Tibial nerve (tissue), 4 donors: ENCODE results near the gene TPM2. TPM values are rescaled to one million over a fixed set of nuclear protein-coding genes. Genes with fewer than 3 reads are reported as not detected.

ENCODE experiments used
- DNase-seq, 2 donors: peaks; one replicate each; pipeline ENCODE4 v3.0.0-alpha.2; 2019; ENCODE audit warnings: low spot score in 2 of 2
- H3K27ac ChIP-seq, 4 donors: fragments of 200-600 bp; sonication (generic) in 3 of 4; one replicate each; pipeline ENCODE4 v1.5.1; 2017 to 2019; ENCODE audit warnings: mild to moderate bottlenecking in 1 of 4
- H3K27me3 ChIP-seq, 2 donors: fragments of 200-600 bp; sonication (generic) in 1 of 2; one replicate each; pipeline versions ENCODE4 v1.5.1 to v1.6.0; 2017 to 2019
- H3K36me3 ChIP-seq, 3 donors: fragments of 200-600 bp; sonication (generic); one replicate each; pipeline ENCODE4 v1.5.1; 2018 to 2019
- H3K4me1 ChIP-seq, 4 donors: fragments of 200-600 bp; sonication (generic) in 3 of 4; one replicate each; pipeline ENCODE4 v1.5.1; 2017 to 2019
- H3K4me3 ChIP-seq, 4 donors: fragments of 200-600 bp; sonication (generic) in 3 of 4; one replicate each; pipeline ENCODE4 v1.5.1; 2017 to 2019; ENCODE audit warnings: mild to moderate bottlenecking in 1 of 4, moderate library complexity in 1 of 4
- H3K9me3 ChIP-seq, 4 donors: fragments of 200-600 bp; sonication (generic) in 3 of 4; one replicate each; pipeline ENCODE4 v1.5.1; 2017 to 2019
- EP300 ChIP-seq, 2 donors: sonication (generic); formaldehyde crosslinking; IDR thresholded peaks; one replicate each; pipeline ENCODE4 v1.6.1; 2017; ENCODE audit warnings: antibody characterized with exemption in 2 of 2, mild to moderate bottlenecking in 1 of 2
- POLR2A ChIP-seq, 2 donors: fragments of 450-650 bp; IDR thresholded peaks; one replicate each; pipeline ENCODE4 v1.6.1; 2017; ENCODE audit warnings: antibody characterized with exemption in 2 of 2, mild to moderate bottlenecking in 2 of 2, moderate library complexity in 2 of 2
- WGBS, 2 donors: methylation state at CpG; one replicate each; pipeline ENCODE4 v1.1.5; 2018; 5-methylcytosine and 5-hydroxymethylcytosine counted together
- total RNA-seq, 4 donors: library from RNA; depleted of rRNA; stranded (reverse); fragments of >200 nt; gene quantifications; one replicate each; pipeline ENCODE4 v1.1.0, GENCODE V29; 2016
- TF ChIP-seq, protein P1 (sequence below), 5 experiments: fragments of 200-600 bp in 3 of 5; fragments of 450-650 bp in 2 of 5; sonication (generic) in 3 of 5; IDR thresholded peaks; one replicate each; pipeline ENCODE4 v1.5.1; 2016 to 2019; ENCODE audit warnings: antibody characterized with exemption in 5 of 5, mild to moderate bottlenecking in 3 of 5, moderate library complexity in 2 of 5

The TPM2 gene
- total RNA-seq, 4 donors from 2014 or later: 229 to 350 (median 289) TPM

DNA sequence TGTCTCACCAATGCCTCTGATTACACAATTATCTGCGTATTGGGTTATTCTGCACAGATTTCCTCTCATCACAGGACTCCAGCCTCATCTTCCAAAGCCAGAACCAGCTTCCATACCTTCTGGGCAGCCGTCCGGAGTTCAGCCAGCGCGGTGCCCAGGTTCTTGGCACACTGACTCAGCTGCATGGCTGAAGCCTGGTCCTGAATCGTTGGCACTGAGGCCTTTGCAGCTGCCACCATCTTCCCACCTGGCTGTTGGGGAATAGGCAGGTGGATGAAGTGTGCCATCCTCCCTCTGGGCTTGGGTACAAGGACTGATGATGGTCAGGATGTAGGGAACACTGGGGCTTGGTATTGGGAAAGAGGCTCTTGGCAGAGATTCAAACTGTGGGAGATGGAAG, 24.4 kb upstream of the TPM2 start:
- no peaks in the 10 kb centered on the region for H3K9me3 ChIP-seq
- DNase-seq: no peak
- H3K4me3 ChIP-seq: no peak overlapping the region
- peaks cover 4 to 99% (median 84%) of the 10 kb centered on the region in 3 donors for H3K36me3 ChIP-seq
- H3K27me3 ChIP-seq: no peaks in the 10 kb centered on the region
- no peak overlapping the region for H3K27ac ChIP-seq
- no peaks in the 10 kb centered on the region for H3K4me1 ChIP-seq
- WGBS, 2 donors: 91 to 97% methylated on average over 6 of the region's 6 CpGs
- no peak for TF ChIP-seq EP300 (IDR thresholded peaks at IDR 0.05)
- TF ChIP-seq, protein P1, sequence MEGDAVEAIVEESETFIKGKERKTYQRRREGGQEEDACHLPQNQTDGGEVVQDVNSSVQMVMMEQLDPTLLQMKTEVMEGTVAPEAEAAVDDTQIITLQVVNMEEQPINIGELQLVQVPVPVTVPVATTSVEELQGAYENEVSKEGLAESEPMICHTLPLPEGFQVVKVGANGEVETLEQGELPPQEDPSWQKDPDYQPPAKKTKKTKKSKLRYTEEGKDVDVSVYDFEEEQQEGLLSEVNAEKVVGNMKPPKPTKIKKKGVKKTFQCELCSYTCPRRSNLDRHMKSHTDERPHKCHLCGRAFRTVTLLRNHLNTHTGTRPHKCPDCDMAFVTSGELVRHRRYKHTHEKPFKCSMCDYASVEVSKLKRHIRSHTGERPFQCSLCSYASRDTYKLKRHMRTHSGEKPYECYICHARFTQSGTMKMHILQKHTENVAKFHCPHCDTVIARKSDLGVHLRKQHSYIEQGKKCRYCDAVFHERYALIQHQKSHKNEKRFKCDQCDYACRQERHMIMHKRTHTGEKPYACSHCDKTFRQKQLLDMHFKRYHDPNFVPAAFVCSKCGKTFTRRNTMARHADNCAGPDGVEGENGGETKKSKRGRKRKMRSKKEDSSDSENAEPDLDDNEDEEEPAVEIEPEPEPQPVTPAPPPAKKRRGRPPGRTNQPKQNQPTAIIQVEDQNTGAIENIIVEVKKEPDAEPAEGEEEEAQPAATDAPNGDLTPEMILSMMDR (IDR thresholded peaks at IDR 0.05): no peak
- no peak for TF ChIP-seq POLR2A (IDR thresholded peaks at IDR 0.05)

DNA sequence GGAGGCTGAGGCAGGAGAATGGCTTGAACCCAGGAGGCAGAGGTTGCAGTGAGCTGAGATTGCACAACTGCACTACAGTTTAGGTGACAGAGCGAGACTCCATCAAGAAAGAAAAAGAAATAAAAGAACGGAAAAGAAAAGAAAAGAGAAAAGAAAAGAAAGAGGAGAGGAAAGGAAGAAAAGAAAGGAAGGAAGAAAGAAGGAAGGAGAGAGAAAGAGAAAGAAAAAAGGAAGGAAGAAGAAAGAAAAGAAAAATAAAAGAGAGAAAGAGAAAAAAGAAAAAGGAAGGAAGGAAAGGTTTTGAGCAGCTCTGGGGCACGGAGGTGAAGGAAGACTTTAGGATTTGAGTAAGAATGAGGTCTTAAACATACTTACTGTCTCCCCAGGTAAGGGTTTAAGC, 23.9 kb upstream of the TPM2 start:
- H3K4me1 ChIP-seq: no peaks in the 10 kb centered on the region
- no peak overlapping the region for H3K4me3 ChIP-seq
- H3K9me3 ChIP-seq: no peaks in the 10 kb centered on the region
- no peak overlapping the region for H3K27ac ChIP-seq
- H3K36me3 ChIP-seq: peaks cover 4 to 99% (median 82%) of the 10 kb centered on the region in 3 donors
- H3K27me3 ChIP-seq: no peaks in the 10 kb centered on the region
- 90 to 95% methylated on average over 3 of the region's 3 CpGs for WGBS, 2 donors
- TF ChIP-seq POLR2A (IDR thresholded peaks at IDR 0.05) (no peak), EP300 (IDR thresholded peaks at IDR 0.05) (no peak)
- TF ChIP-seq, protein P1 (IDR thresholded peaks at IDR 0.05): no peak
- no peak for DNase-seq

- peaks cover 4 to 99% (median 81%) of the 10 kb centered on the region in 3 donors for H3K36me3 ChIP-seq
- DNase-seq: no peak
- WGBS, 2 donors: 83 to 87% methylated on average over 7 to 11 of the region's 11 CpGs
Observed at GRCh38 chr9:35712762-35713400, 23.2 kb upstream of the TPM2 start.

GRCh38 chr9:35711501-35712428, 22.0 kb upstream of the TPM2 start:
- Histone ChIP-seq H3K27ac (no peak overlapping the region), H3K36me3 (peaks cover 4 to 99% (median 81%) of the 10 kb centered on the region in 3 donors), H3K4me1 (no peaks in the 10 kb centered on the region), H3K4me3 (no peak overlapping the region), H3K27me3 (no peaks in the 10 kb centered on the region), H3K9me3 (no peaks in the 10 kb centered on the region)
- DNase-seq: no peak
- 82 to 85% methylated on average over 21 of the region's 21 CpGs for WGBS, 2 donors
- TF ChIP-seq, protein P1 (IDR thresholded peaks at IDR 0.05): no peak
- TF ChIP-seq POLR2A (IDR thresholded peaks at IDR 0.05) (no peak), EP300 (IDR thresholded peaks at IDR 0.05) (no peak)

More at GRCh38 chr9:35712762-35713400, 23.2 kb upstream of the TPM2 start:
- Histone ChIP-seq H3K4me3 (no peak overlapping the region), H3K27me3 (no peaks in the 10 kb centered on the region), H3K4me1 (no peaks in the 10 kb centered on the region), H3K27ac (no peak overlapping the region), H3K9me3 (no peaks in the 10 kb centered on the region)
- TF ChIP-seq, protein P1 (IDR thresholded peaks at IDR 0.05): no peak
- TF ChIP-seq EP300 (IDR thresholded peaks at IDR 0.05) (no peak), POLR2A (IDR thresholded peaks at IDR 0.05) (no peak)
